Suprapubic skin (tissue), 4 donors: ENCODE measurements around the gene KRI1. TPM values are rescaled to one million over a fixed set of nuclear protein-coding genes. Genes with fewer than 3 reads are reported as not detected.
"Not testable (repeated sequence)": the region's sequence is repeated elsewhere in the genome, so short reads cannot be mapped to it uniquely, and the experiment has no call there.

ENCODE experiments used
- DNase-seq, 2 donors: peaks; one replicate each; pipeline ENCODE4 v3.0.0-alpha.2; 2019; ENCODE audit warnings: low spot score in 2 of 2
- H3K27ac ChIP-seq: fragments of 200-600 bp; sonication (generic); one replicate; pipeline ENCODE4 v1.5.1; 2019
- H3K27me3 ChIP-seq: fragments of 200-600 bp; sonication (generic); one replicate; pipeline ENCODE4 v1.5.1; 2019
- H3K36me3 ChIP-seq: fragments of 200-600 bp; sonication (generic); one replicate; pipeline ENCODE4 v1.5.1; 2019
- H3K4me1 ChIP-seq: fragments of 200-600 bp; sonication (generic); one replicate; pipeline ENCODE4 v1.5.1; 2019
- H3K4me3 ChIP-seq: fragments of 200-600 bp; sonication (generic); one replicate; pipeline ENCODE4 v1.5.1; 2019; ENCODE audit warnings: mild to moderate bottlenecking
- H3K9me3 ChIP-seq: fragments of 200-600 bp; sonication (generic); one replicate; pipeline ENCODE4 v1.5.1; 2019
- CTCF ChIP-seq, 2 donors: fragments of 200-600 bp in 1 of 2; fragments of 450-650 bp in 1 of 2; sonication (generic) in 1 of 2; IDR thresholded peaks; one replicate each; pipeline ENCODE4 v1.5.1; 2016 to 2019; ENCODE audit warnings: antibody characterized with exemption in 2 of 2, mild to moderate bottlenecking in 1 of 2, moderate library complexity in 1 of 2
- EP300 ChIP-seq: sonication (generic); formaldehyde crosslinking; IDR thresholded peaks from one replicate; pipeline ENCODE4 v1.6.1; 2017; ENCODE audit warnings: antibody characterized with exemption
- POLR2A ChIP-seq, 2 donors: fragments of 450-650 bp; IDR thresholded peaks; one replicate each; pipeline ENCODE4 v1.6.1; 2017; ENCODE audit warnings: antibody characterized with exemption in 2 of 2, mild to moderate bottlenecking in 2 of 2, moderate library complexity in 2 of 2
- POLR2AphosphoS5 ChIP-seq, 3 donors: sonication (generic); formaldehyde crosslinking; IDR thresholded peaks; one replicate each; pipeline ENCODE4 v1.6.1; 2017; ENCODE audit warnings: antibody characterized with exemption in 3 of 3
- WGBS: methylation state at CpG from one replicate; pipeline ENCODE4 v1.1.5; 2018; 5-methylcytosine and 5-hydroxymethylcytosine counted together
- total RNA-seq, 4 donors: library from RNA; depleted of rRNA; stranded (reverse); fragments of >200 nt; gene quantifications; one replicate each; pipeline ENCODE4 v1.1.0, GENCODE V29; 2016

Gene KRI1
- total RNA-seq, 4 donors from 2014 or later: 19.1 to 46.9 (median 24.5) TPM

- TF ChIP-seq POLR2A (IDR thresholded peaks at IDR 0.05): no peak
- no peak for TF ChIP-seq CTCF (IDR thresholded peaks at IDR 0.05)
- TF ChIP-seq POLR2AphosphoS5 (IDR thresholded peaks at IDR 0.05): no peak
- TF ChIP-seq EP300: no peak
- 83% methylated on average over 8 of the region's 8 CpGs for WGBS
- peaks cover 6% of the 10 kb centered on the region for H3K36me3 ChIP-seq
- H3K4me1 ChIP-seq: peaks cover 10% of the 10 kb centered on the region
- DNase-seq: no peak
- H3K9me3 ChIP-seq: no peaks in the 10 kb centered on the region
- no peak overlapping the region for H3K4me3 ChIP-seq
- H3K27me3 ChIP-seq: no peaks in the 10 kb centered on the region
- no peak overlapping the region for H3K27ac ChIP-seq
Observed at GRCh38 chr19:10574462-10574861, 8.7 kb upstream of the KRI1 start.

GRCh38 chr19:10573793-10574192, 8.0 kb upstream of the KRI1 start:
- DNase-seq, H3K9me3 ChIP-seq, H3K4me3 ChIP-seq, H3K27ac ChIP-seq, H3K27me3 ChIP-seq, H3K36me3 ChIP-seq: not testable (repeated sequence)
- WGBS: 96% methylated on average over 6 of the region's 6 CpGs
- H3K4me1 ChIP-seq: peaks cover 14% of the 10 kb centered on the region

GRCh38 chr19:10568826-10569651, 3.2 kb upstream of the KRI1 start, which contains the start of gene CDKN2D:
Gene CDKN2D (minus strand): TSS chr19:10568979. CDS start chr19:10568653, 326 bp downstream.
- no peaks in the 10 kb centered on the region for H3K27me3 ChIP-seq
- no peaks in the 10 kb centered on the region for H3K36me3 ChIP-seq
- peak; percentile 100 for DNase-seq
- under 1% methylated on average over 46 of the region's 71 CpGs for WGBS
- TF ChIP-seq POLR2A (IDR thresholded peaks at IDR 0.05) (peak in 1 of 2 donors; percentile 48), CTCF (IDR thresholded peaks at IDR 0.05) (peak; percentile 5 to 31), POLR2AphosphoS5 (IDR thresholded peaks at IDR 0.05) (peak in 2 of 3 donors; percentile 26 to 96), EP300 (no peak)
- peak within 1 kb of the TSS; percentile 87 for H3K27ac ChIP-seq
- no peaks in the 10 kb centered on the region for H3K9me3 ChIP-seq
- H3K4me1 ChIP-seq: peaks cover 50% of the 10 kb centered on the region
- peak within 1 kb of the TSS; percentile 92 for H3K4me3 ChIP-seq

- H3K4me1 ChIP-seq: peaks cover 50% of the 10 kb centered on the region
- H3K9me3 ChIP-seq: no peaks in the 10 kb centered on the region
- peak overlapping the region; percentile 92 for H3K4me3 ChIP-seq
- 9% methylated on average over 7 of the region's 58 CpGs for WGBS
- DNase-seq: peak in 1 of 2 donors; percentile 80
- no peaks in the 10 kb centered on the region for H3K36me3 ChIP-seq
- TF ChIP-seq CTCF (IDR thresholded peaks at IDR 0.05) (no peak), POLR2AphosphoS5 (IDR thresholded peaks at IDR 0.05) (no peak), EP300 (no peak), POLR2A (IDR thresholded peaks at IDR 0.05) (no peak)
- H3K27me3 ChIP-seq: no peaks in the 10 kb centered on the region
- H3K27ac ChIP-seq: peak overlapping the region; percentile 87
Observed at GRCh38 chr19:10568062-10568825, 2.4 kb upstream of the KRI1 start.

- H3K27ac ChIP-seq: peak overlapping the region; percentile 89
- peak overlapping the region; percentile 92 for H3K4me3 ChIP-seq
- H3K27me3 ChIP-seq: no peaks in the 10 kb centered on the region
- TF ChIP-seq POLR2A (IDR thresholded peaks at IDR 0.05) (no peak), EP300 (no peak), CTCF (IDR thresholded peaks at IDR 0.05) (no peak), POLR2AphosphoS5 (IDR thresholded peaks at IDR 0.05) (no peak)
- H3K9me3 ChIP-seq: no peaks in the 10 kb centered on the region
- 38% methylated on average over 5 of the region's 5 CpGs for WGBS
- peaks cover 50% of the 10 kb centered on the region for H3K4me1 ChIP-seq
- peaks cover 2% of the 10 kb centered on the region for H3K36me3 ChIP-seq
- no peak for DNase-seq
Observed at GRCh38 chr19:10567656-10568055, 1.8 kb upstream of the KRI1 start.
